GM13976 (cell line): ENCODE measurements around the gene WLS.

Experiments
- DNase-seq: peaks from one replicate; pipeline ENCODE4 v3.0.0; 2012; ENCODE audit warnings: low spot score
- in situ Hi-C: fragments of 300-500 bp; cut with MboI; formaldehyde crosslinking; loops from one replicate; pipeline ENCODE4 v1.12.0; 2022; ENCODE audit warnings: low sequenced_read_pairs, mixed read lengths, inconsistent platforms; ENCODE audit not compliant: unreplicated experiment
- TF ChIP-seq, protein P1 (sequence below): IDR thresholded peaks from 2 replicates; pipeline ENCODE4 v1.5.1; 2012; ENCODE audit warnings: borderline replicate concordance, mild to moderate bottlenecking; ENCODE audit not compliant: insufficient read depth; ENCODE audit errors: extremely low read depth, missing control alignments, control extremely low read depth

The WLS gene

DNA sequence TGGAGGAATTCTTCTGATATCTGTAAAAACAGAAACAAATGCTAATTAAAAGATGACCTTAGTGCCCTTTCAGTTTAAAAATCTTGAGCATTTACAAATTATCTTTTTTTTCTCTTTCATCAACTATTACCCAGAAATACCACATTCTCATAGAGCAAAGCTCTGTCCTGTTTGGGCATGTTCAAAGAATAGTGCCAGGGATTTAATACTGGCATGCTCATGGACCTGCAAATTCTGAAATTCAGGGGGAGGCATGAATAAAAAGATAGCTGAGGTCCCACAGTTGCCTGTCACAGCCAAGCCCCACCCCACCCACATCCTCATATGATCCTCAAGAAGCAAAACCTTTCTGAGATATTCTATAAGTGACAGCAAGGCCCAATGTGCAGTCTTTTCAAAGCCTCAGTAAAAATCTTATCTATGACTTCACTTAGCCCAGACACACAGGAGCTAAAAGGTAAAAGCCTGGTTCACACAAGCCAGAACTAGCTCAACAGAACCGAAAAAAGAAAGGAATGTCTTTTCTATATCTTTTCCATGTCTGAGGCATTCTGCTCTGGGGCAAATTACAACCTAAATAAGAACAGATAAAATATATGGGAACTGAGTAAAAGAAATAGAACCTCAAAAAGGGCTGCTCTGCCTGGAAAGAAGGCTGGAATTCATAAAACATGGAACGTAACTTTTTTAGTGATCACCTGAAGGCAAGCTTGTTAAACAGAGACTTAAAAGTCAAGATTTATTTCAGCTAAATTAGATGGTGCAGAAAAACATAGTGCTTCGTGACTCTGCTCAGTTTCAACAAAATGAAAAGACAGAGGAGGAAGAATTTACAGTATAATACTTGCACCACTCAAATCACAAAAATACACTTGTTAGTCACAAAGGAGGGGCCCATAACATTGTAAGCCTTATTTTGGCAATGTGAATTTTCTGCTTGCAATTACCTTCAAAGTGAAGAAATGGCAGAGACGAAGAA is 11.0 kb downstream of the WLS start:
- in situ Hi-C loops = no loop called here
- TF ChIP-seq, protein P1, sequence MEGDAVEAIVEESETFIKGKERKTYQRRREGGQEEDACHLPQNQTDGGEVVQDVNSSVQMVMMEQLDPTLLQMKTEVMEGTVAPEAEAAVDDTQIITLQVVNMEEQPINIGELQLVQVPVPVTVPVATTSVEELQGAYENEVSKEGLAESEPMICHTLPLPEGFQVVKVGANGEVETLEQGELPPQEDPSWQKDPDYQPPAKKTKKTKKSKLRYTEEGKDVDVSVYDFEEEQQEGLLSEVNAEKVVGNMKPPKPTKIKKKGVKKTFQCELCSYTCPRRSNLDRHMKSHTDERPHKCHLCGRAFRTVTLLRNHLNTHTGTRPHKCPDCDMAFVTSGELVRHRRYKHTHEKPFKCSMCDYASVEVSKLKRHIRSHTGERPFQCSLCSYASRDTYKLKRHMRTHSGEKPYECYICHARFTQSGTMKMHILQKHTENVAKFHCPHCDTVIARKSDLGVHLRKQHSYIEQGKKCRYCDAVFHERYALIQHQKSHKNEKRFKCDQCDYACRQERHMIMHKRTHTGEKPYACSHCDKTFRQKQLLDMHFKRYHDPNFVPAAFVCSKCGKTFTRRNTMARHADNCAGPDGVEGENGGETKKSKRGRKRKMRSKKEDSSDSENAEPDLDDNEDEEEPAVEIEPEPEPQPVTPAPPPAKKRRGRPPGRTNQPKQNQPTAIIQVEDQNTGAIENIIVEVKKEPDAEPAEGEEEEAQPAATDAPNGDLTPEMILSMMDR = no peak
- no peak for DNase-seq

DNA sequence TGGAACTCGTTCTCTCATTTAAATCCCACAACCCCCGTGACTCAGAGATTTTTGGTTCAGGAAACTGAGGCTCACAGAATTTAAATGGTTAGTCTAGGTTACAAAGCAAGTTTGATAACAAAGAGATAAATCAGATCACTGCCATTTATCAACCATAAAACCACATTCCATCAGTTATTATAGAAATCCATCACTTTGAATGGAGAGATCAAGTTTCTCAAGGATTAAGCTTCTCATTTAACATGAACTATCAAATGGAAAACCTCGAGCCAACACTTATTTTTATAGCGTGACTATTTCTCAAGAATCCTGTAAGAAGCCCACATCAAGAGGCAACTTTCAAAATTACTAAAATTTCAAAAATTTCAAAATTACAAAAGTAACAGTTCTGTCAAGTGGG is 11.9 kb downstream of the WLS start:
- in situ Hi-C loops = no loop called here
- TF ChIP-seq, protein P1 = no peak
- no peak for DNase-seq

DNA sequence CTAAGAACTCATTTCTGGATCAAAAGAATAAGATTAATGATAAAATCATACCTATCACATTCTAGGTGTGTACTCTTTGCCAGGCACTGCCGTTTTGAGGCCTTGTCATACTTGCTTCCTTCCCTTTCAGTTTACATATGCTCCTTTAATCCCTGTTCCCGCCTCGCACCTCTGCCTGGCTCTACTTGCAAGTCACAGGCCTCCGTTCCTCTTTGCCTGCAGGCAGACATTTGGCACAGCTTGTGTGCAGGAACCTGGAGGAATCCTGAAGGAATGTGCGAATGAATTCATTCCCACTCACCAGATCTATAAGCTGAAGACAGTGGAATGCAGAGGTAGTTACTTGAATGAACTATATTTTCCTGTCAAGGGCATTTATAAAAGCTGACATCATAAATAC is 13.8 kb downstream of the WLS start:
- no peak for DNase-seq
- TF ChIP-seq, protein P1 = no peak
- in situ Hi-C loops = no loop called here

DNA sequence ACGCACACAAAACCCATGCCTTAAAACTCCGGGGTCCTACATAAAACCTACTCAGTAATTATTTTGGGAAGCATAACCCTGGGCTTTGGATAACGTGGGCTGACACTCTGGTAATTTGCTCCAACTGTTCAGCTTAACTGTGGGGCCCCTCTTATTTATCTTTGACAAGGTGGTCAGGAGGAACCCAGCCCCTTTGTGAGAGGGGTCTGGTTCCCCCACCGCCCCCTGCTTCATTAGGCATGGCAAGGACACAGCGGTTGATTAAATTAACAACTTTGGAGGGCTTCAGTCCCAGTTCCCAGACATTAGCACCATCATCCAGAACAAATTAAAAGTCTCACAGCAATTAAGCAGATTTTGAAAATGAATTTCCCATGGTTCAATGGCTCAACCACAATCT is 14.7 kb downstream of the WLS start:
- in situ Hi-C loops = no loop called here
- DNase-seq = no peak

DNA sequence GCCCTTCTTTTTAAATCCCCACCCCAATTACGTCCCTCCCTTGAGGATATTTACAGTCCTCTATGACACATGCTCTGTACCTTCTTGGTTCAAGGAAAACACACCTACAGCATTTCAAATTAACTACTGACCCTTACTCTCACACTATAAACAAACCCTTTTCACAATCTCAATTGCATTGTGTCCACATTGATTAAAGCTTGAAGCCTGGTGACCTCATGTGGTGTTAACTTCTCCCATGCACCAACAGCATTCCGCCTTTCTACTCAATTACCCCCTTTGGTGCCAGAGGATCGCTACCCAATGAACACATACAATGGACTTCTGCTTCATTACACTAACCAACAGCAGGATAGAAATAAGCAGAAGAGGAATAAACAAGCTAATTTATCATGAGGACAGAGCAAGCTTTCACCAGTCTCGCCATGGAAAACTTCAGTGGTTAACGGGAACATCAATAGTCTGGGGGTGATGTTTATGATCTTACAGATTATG is 15.2 kb downstream of the WLS start:
- in situ Hi-C loops = no loop called here
- TF ChIP-seq, protein P1 = no peak
- DNase-seq = no peak

More for the DNA sequence above, 14.7 kb downstream of the WLS start:
- TF ChIP-seq, protein P1 = no peak

DNA sequence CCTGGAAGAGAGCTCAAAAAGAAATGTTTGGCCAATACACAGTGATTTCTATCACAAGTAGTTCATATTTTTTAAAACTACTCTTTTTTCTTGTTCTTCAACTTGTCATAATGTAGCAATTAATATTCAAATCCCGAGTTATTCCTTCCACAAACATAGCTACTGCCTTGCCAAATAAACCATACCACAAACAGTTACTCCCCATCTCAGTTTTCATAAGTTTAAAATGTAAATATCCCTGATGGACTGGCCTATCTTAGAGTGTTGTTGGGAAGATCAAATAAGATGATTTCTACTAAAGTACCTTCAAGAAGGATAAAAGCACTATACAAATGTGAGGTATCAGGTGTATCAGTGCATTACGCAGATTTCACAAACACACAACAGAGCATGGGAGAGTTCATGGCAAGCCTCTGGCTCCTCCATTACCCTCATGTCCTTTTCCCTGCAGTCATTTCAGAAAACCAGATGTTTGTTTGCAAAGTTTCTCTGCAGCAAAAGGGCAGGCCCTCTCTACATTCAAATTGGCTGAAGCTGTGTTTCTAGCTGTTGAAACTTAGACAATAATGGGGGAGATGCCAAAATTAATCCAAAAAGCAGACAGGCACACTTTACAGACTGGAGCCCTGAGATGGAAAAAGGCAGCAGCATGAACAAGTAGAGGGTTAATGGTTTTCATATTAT is 16.1 kb downstream of the WLS start:
- in situ Hi-C loops = no loop called here
- TF ChIP-seq, protein P1 = no peak
- DNase-seq = no peak
